A549 (cell line): ENCODE measurements around the gene SLC45A3. TPM values are rescaled to one million over a fixed set of nuclear protein-coding genes. Genes with fewer than 3 reads are reported as not detected.

Source experiments
- ATAC-seq, 2 experiments: fragments of 200-7000 bp in 1 of 2; fragments of >200 bp in 1 of 2; cut with Nextera tagmentation in 1 of 2; cut with Tn5 transposase in 1 of 2; 3 replicates each; pipeline versions ENCODE4 v1.8.0 to v1.9.1; 2018 to 2020; ENCODE audit warnings: mild to moderate bottlenecking in 1 of 2, moderate library complexity in 1 of 2
- CTCF ChIA-PET: fragments of 300-600 bp; sonication (Branson Sonifier 250); formaldehyde crosslinking; extraction: SDS; loops from one replicate; lab custom pipeline; 2021; ENCODE audit warnings: antibody characterized with exemption, inconsistent platforms; lab: Yijun Ruan, JAX
- POLR2A ChIA-PET: fragments of 350-600 bp; formaldehyde crosslinking; extraction: SDS; loops from one replicate; lab custom pipeline; 2021; ENCODE audit warnings: antibody characterized with exemption, inconsistent platforms; lab: Yijun Ruan, JAX
- DNase-seq, 2 experiments: peaks; one replicate each; pipeline versions ENCODE4 v3.0.0 to v3.0.0-alpha.2; 2011 to 2016; ENCODE audit warnings: low read depth in 1 of 2, low spot score in 1 of 2
- FAIRE-seq: peaks from 2 replicates; lab custom pipeline; 2011; peaks lifted over from hg19 to GRCh38; lab: Jason Lieb, UNC
- H3K27ac ChIP-seq, 2 experiments: fragments of >200 bp; sonication (Bioruptor Twin); formaldehyde crosslinking; 3 replicates each; pipeline ENCODE4 v1.5.1; 2016 to 2017
- H3K4me1 ChIP-seq: fragments of >200 bp; sonication (Bioruptor Twin); formaldehyde crosslinking; 3 replicates; pipeline ENCODE4 v1.6.1; 2016
- H3K4me2 ChIP-seq: fragments of >200 bp; sonication (Bioruptor Twin); formaldehyde crosslinking; 3 replicates; pipeline ENCODE4 v1.6.1; 2016
- H3K4me3 ChIP-seq: fragments of >200 bp; sonication (Bioruptor Twin); formaldehyde crosslinking; 3 replicates; pipeline ENCODE4 v1.5.1; 2016
- H3K9me3 ChIP-seq: fragments of >200 bp; sonication (Bioruptor Twin); formaldehyde crosslinking; 3 replicates; pipeline ENCODE4 v1.6.1; 2016
- ATOH8 ChIP-seq: fragments of 250-450 bp; sonication (Bioruptor Pico); IDR thresholded peaks from 2 replicates; pipeline ENCODE4 v1.5.0; 2020; ENCODE audit warnings: low read depth, mild to moderate bottlenecking, moderate library complexity
- CBX2 ChIP-seq: fragments of 200-600 bp; sonication (generic); IDR thresholded peaks from 2 replicates; pipeline ENCODE4 v1.6.1; 2016; ENCODE audit warnings: low read depth, mild to moderate bottlenecking, borderline replicate concordance
- CHD2 ChIP-seq: fragments of 150-350 bp; IDR thresholded peaks from 2 replicates; pipeline ENCODE4 v1.6.1; 2014; ENCODE audit warnings: low read length; ENCODE audit not compliant: partially characterized antibody
- CHD4 ChIP-seq: fragments of 200-600 bp; sonication (generic); IDR thresholded peaks from 2 replicates; pipeline ENCODE4 v1.6.1; 2016; ENCODE audit warnings: antibody characterized with exemption, mild to moderate bottlenecking, borderline replicate concordance
- E2F6 ChIP-seq: IDR thresholded peaks from 2 replicates; pipeline ENCODE4 v1.6.1; 2012; ENCODE audit warnings: low read depth, borderline replicate concordance
- ELK1 ChIP-seq: fragments of 150-350 bp; IDR thresholded peaks from 2 replicates; pipeline ENCODE4 v1.6.1; 2014; ENCODE audit warnings: low read depth, mild to moderate bottlenecking, low read length
- FOSB ChIP-seq: fragments of 250-450 bp; sonication (Bioruptor Pico); IDR thresholded peaks from 2 replicates; pipeline ENCODE4 v1.5.0; 2020; ENCODE audit warnings: mild to moderate bottlenecking, moderate library complexity
- FOSL2 ChIP-seq, 2 experiments: fragments of 450-650 bp in 1 of 2; fragments of >200 bp in 1 of 2; sonication (Bioruptor Twin) in 1 of 2; formaldehyde crosslinking; IDR thresholded peaks; 2 replicates each; pipeline versions ENCODE4 v1.5.0 to v1.6.1; 2016 to 2020; ENCODE audit warnings: mild to moderate bottlenecking in 1 of 2, moderate library complexity in 1 of 2
- HEYL ChIP-seq: fragments of 250-450 bp; sonication (Bioruptor Pico); IDR thresholded peaks from 2 replicates; pipeline ENCODE4 v1.8.0; 2021; ENCODE audit warnings: mild to moderate bottlenecking, moderate library complexity
- HMGXB4 ChIP-seq: fragments of 250-450 bp; sonication (Bioruptor Pico); IDR thresholded peaks from 2 replicates; pipeline ENCODE4 v1.5.0; 2021; ENCODE audit warnings: mild to moderate bottlenecking, moderate library complexity, borderline replicate concordance
- HOXA7 ChIP-seq: fragments of 250-450 bp; sonication (Bioruptor Pico); IDR thresholded peaks from 2 replicates; pipeline ENCODE4 v1.5.0; 2020; ENCODE audit warnings: mild to moderate bottlenecking, moderate library complexity
- HOXB13 ChIP-seq: fragments of 250-450 bp; sonication (Bioruptor Pico); IDR thresholded peaks from 2 replicates; pipeline ENCODE4 v1.5.0; 2020; ENCODE audit warnings: low read depth, mild to moderate bottlenecking, moderate library complexity
- HOXB5 ChIP-seq: fragments of 250-450 bp; sonication (Bioruptor Pico); IDR thresholded peaks from 2 replicates; pipeline ENCODE4 v1.5.0; 2020; ENCODE audit warnings: mild to moderate bottlenecking, moderate library complexity
- MAX ChIP-seq: IDR thresholded peaks from 2 replicates; pipeline ENCODE4 v1.6.1; 2012
- MYC ChIP-seq: IDR thresholded peaks from 2 replicates; pipeline ENCODE4 v1.6.1; 2012; ENCODE audit warnings: mild to moderate bottlenecking, inconsistent platforms, low read length, improper control_type of control experiment, borderline replicate concordance
- NPAS2 ChIP-seq: fragments of 250-450 bp; sonication (Bioruptor Pico); IDR thresholded peaks from 2 replicates; pipeline ENCODE4 v1.8.0; 2022; ENCODE audit warnings: mild to moderate bottlenecking, moderate library complexity, borderline replicate concordance
- NR3C1 ChIP-seq: fragments of >200 bp; sonication (Bioruptor Twin); formaldehyde crosslinking; IDR thresholded peaks from 3 replicates; pipeline ENCODE4 v1.6.1; 2017
- PBX3 ChIP-seq: IDR thresholded peaks from 2 replicates; pipeline ENCODE4 v1.6.1; 2012
- RARB ChIP-seq: fragments of 250-450 bp; sonication (Bioruptor Pico); IDR thresholded peaks from 2 replicates; pipeline ENCODE4 v1.8.0; 2021; ENCODE audit warnings: mild to moderate bottlenecking, moderate library complexity
- RCOR1 ChIP-seq: fragments of 150-350 bp; IDR thresholded peaks from 2 replicates; pipeline ENCODE4 v1.6.1; 2014; ENCODE audit warnings: antibody characterized with exemption, low read length, low read depth
- RFX5 ChIP-seq: fragments of 450-650 bp; IDR thresholded peaks from 2 replicates; pipeline ENCODE4 v1.7.1; 2014; ENCODE audit warnings: antibody characterized with exemption, mild to moderate bottlenecking, moderate library complexity
- TP53 ChIP-seq: fragments of 250-450 bp; sonication (Bioruptor Pico); IDR thresholded peaks from 2 replicates; pipeline ENCODE4 v1.5.0; 2021; ENCODE audit warnings: mild to moderate bottlenecking, moderate library complexity
- USF2 ChIP-seq: fragments of 450-650 bp; IDR thresholded peaks from 2 replicates; pipeline ENCODE4 v1.6.1; 2014; ENCODE audit warnings: antibody characterized with exemption
- ZFP36 ChIP-seq: fragments of 450-650 bp; IDR thresholded peaks from 2 replicates; pipeline ENCODE4 v1.6.1; 2014; ENCODE audit warnings: borderline replicate concordance; ENCODE audit not compliant: partially characterized antibody
- WGBS: methylation state at CpG from one replicate; pipeline ENCODE4 v1.1.6; 2017; ENCODE audit errors: missing lambda C conversion rate; 5-methylcytosine and 5-hydroxymethylcytosine counted together
- polyA plus RNA-seq, 4 experiments: library from polyadenylated mRNA; depleted of rRNA in 3 of 4; stranded (reverse); fragments of >200 nt; fragmentation: RNase III in 1 of 4; extraction: RNeasy Plus Mini Kit Qiagen cat#74134 plus additional on column Dnase treatment in 1 of 4; gene quantifications; 2 replicates in 3 of 4; 3 replicates in 1 of 4; pipeline ENCODE4 v1.2.3, GENCODE V29; 2011 to 2017

Gene SLC45A3
- polyA plus RNA-seq, 2 of the 4 experiments (the other 2 are of a cell fraction), result 2.8 to 3.4 TPM

GRCh38 chr1:205706601-205707502 lies 26.5 kb upstream of the SLC45A3 start:
- FAIRE-seq (no peak), ATAC-seq (no peak), DNase-seq (no peak)
- no peak for TF ChIP-seq MYC
- no peak for TF ChIP-seq ELK1
- no peak for TF ChIP-seq RARB (CRISPR knock-in tag)
- no peak for TF ChIP-seq ATOH8
- no peak for TF ChIP-seq ZFP36
- TF ChIP-seq FOSL2 (IDR thresholded peaks at IDR 0.05), result no peak
- no peak for TF ChIP-seq FOSL2 (CRISPR knock-in tag; IDR thresholded peaks at IDR 0.05)
- no peak for TF ChIP-seq HOXA7 (CRISPR knock-in tag)
- TF ChIP-seq CHD2, result no peak
- no peak for TF ChIP-seq E2F6
- TF ChIP-seq NPAS2 (CRISPR knock-in tag), result no peak
- TF ChIP-seq RFX5, result no peak
- TF ChIP-seq TP53 (CRISPR knock-in tag), result no peak
- TF ChIP-seq USF2, result no peak
- no peak for TF ChIP-seq PBX3
- Histone ChIP-seq H3K27ac (no peak overlapping the region), H3K4me2 (no peak overlapping the region), H3K4me1 (no peaks in the 10 kb centered on the region), H3K9me3 (no peaks in the 10 kb centered on the region), H3K4me3 (no peak overlapping the region)
- WGBS, result 92% methylated on average over 6 of the region's 6 CpGs
- ChIA-PET POLR2A (interaction anchor here (0.5 kb wide), 1 partner anchor 67 kb away, joined by 3 read pairs; no protein-coding TSS in a partner anchor), CTCF (interaction anchor here (1.1 to 8.7 kb wide), 8 partner anchors 16 to 353 kb away, joined by 3 to 97 read pairs (median 40); no protein-coding TSS in a partner anchor)

GRCh38 chr1:205704903-205705302 lies 24.6 kb upstream of the SLC45A3 start:
- ChIA-PET CTCF (interaction anchor here (3.4 to 8.7 kb wide), 2 partner anchors 46 to 178 kb away, joined by 30 to 71 read pairs; no protein-coding TSS in a partner anchor), POLR2A (no interaction called here)
- H3K9me3 ChIP-seq, result no peaks in the 10 kb centered on the region
- H3K27ac ChIP-seq, result no peak overlapping the region
- 92% methylated on average over 2 of the region's 2 CpGs for WGBS
- no peak for FAIRE-seq
- no peak overlapping the region for H3K4me2 ChIP-seq
- ATAC-seq, result no peak
- no peak for DNase-seq
- no peaks in the 10 kb centered on the region for H3K4me1 ChIP-seq
- no peak overlapping the region for H3K4me3 ChIP-seq
- TF ChIP-seq HOXB5 (CRISPR knock-in tag) (no peak), RARB (CRISPR knock-in tag) (no peak), CBX2 (no peak), NR3C1 (no peak), RCOR1 (no peak), CHD4 (no peak), HEYL (CRISPR knock-in tag) (no peak), E2F6 (no peak), HMGXB4 (no peak), HOXB13 (no peak), FOSB (CRISPR knock-in tag) (no peak), MAX (no peak), CHD2 (no peak), ZFP36 (no peak), PBX3 (no peak)
